PFSK-1 (cell line): ENCODE data around the gene DOC2A.

Experiments
- FOXP2 ChIP-seq: optimal IDR thresholded peaks from 2 replicates; pipeline ENCODE3; 2011; ENCODE audit warnings: borderline replicate concordance, control low read depth, inconsistent platforms; ENCODE audit not compliant: insufficient read depth; ENCODE audit errors: extremely low read length, extremely low read depth
- POLR2AphosphoS5 ChIP-seq: IDR thresholded peaks from 2 replicates; pipeline ENCODE4 v1.6.1; 2012; ENCODE audit warnings: low read depth, mild to moderate bottlenecking, control low read depth, low read length, moderate library complexity
- REST ChIP-seq, 2 experiments: IDR thresholded peaks; 2 replicates each; pipeline versions ENCODE4 v1.6.1 to v1.8.0; 2011 to 2012; ENCODE audit warnings: low read depth in 2 of 2, low read length in 2 of 2, control low read depth in 1 of 2, inconsistent platforms in 1 of 2, mild to moderate bottlenecking in 1 of 2, moderate library complexity in 1 of 2; ENCODE audit not compliant: insufficient read depth in 1 of 2
- SIN3A ChIP-seq: IDR thresholded peaks from 2 replicates; pipeline ENCODE4 v1.6.1; 2012; ENCODE audit warnings: mild to moderate bottlenecking, low read length, moderate library complexity, borderline replicate concordance; ENCODE audit not compliant: insufficient read depth
- TAF1 ChIP-seq: IDR thresholded peaks from 2 replicates; pipeline ENCODE4 v1.6.1; 2012; ENCODE audit warnings: low read length, control low read depth, borderline replicate concordance; ENCODE audit not compliant: insufficient read depth

GRCh38 chr16:29984137-29984763 is 26.6 kb downstream of the DOC2A start:
- no peak for TF ChIP-seq TAF1
- TF ChIP-seq POLR2AphosphoS5, result no peak
- no peak for TF ChIP-seq REST (IDR thresholded peaks at IDR 0.05; ENCODE audit: insufficient read depth in 1 of 2, low read depth in 2 of 2, low read length in 2 of 2)
- no peak for TF ChIP-seq SIN3A
- TF ChIP-seq FOXP2, result no peak
